Chondrocyte (in vitro differentiated cells): Measurements from ENCODE around the gene FBXO33. TPM values are rescaled to one million over a fixed set of nuclear protein-coding genes. Genes with fewer than 3 reads are reported as not detected.

Source experiments
- DNase-seq: peaks from one replicate; pipeline ENCODE4 v3.0.0; 2021; ENCODE audit warnings: mixed read lengths, low spot score
- H3K27ac Mint-ChIP-seq: one replicate; pipeline ENCODE4 v1.8.0; 2021; ENCODE audit warnings: mild to moderate bottlenecking, moderate library complexity, mixed read lengths; ENCODE audit not compliant: unreplicated experiment
- H3K27me3 Mint-ChIP-seq: 2 replicates; pipeline ENCODE4 v1.8.0; 2021; ENCODE audit warnings: low read depth, mixed read lengths
- H3K36me3 Mint-ChIP-seq: 2 replicates; pipeline ENCODE4 v1.8.0; 2021; ENCODE audit warnings: low read depth, mixed read lengths
- H3K4me1 Mint-ChIP-seq: 2 replicates; pipeline ENCODE4 v1.8.0; 2021; ENCODE audit warnings: low read depth, mild to moderate bottlenecking, mixed read lengths
- H3K4me3 Mint-ChIP-seq: one replicate; pipeline ENCODE4 v1.8.0; 2021; ENCODE audit warnings: mild to moderate bottlenecking, moderate library complexity, mixed read lengths; ENCODE audit not compliant: unreplicated experiment
- H3K9me3 Mint-ChIP-seq: 2 replicates; pipeline ENCODE4 v1.8.0; 2021; ENCODE audit warnings: low read depth, mixed read lengths
- total RNA-seq: library from RNA; stranded (reverse); gene quantifications from 3 replicates; pipeline ENCODE4 v1.2.1, GENCODE V29; 2021
- TF ChIP-seq, protein P1 (sequence below): fragments of 200-600 bp; sonication (generic); IDR thresholded peaks from 2 replicates; pipeline ENCODE4 v1.5.0; 2021; ENCODE audit warnings: antibody characterized with exemption, mild to moderate bottlenecking, moderate library complexity

Gene FBXO33
- total RNA-seq, 1 donor from 2014 or later, result 9.2 TPM

DNA sequence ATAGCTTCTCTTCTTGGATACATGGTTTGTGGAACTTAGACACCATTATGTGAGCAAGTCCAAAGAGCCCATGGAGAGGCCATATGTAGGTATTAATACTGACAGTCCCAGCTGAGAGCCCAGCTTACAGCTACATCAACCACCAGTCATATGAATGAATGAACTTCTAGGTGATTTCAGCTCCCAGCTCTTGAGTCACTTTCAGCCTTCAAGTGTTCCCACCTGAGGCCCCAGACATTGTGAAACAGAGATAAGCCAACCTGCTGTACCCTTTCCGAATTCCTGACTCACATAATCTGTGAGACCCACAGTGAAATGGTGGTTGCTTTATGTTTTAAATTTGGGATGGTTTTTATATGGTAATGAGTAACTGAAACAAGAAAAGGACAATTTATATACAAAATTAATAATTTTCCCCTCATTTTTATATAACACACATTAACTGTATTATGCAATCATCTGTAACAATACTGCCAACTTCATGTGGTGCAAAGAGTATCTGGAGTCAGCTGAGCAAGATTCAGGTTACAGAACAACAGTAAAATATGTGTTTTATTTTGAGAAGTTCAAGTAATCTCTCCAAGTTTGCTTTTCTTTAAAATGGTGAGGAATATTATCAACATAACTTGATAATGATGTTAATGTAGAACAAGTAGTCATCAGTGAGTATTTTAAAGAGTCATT is 27.7 kb upstream of the FBXO33 start:
- Mint-ChIP-seq H3K27ac (no peak overlapping the region), H3K27me3 (peaks cover 24% of the 10 kb centered on the region), H3K36me3 (no peaks in the 10 kb centered on the region), H3K9me3 (no peaks in the 10 kb centered on the region), H3K4me3 (no peak overlapping the region), H3K4me1 (peaks cover 10% of the 10 kb centered on the region)
- TF ChIP-seq, protein P1, sequence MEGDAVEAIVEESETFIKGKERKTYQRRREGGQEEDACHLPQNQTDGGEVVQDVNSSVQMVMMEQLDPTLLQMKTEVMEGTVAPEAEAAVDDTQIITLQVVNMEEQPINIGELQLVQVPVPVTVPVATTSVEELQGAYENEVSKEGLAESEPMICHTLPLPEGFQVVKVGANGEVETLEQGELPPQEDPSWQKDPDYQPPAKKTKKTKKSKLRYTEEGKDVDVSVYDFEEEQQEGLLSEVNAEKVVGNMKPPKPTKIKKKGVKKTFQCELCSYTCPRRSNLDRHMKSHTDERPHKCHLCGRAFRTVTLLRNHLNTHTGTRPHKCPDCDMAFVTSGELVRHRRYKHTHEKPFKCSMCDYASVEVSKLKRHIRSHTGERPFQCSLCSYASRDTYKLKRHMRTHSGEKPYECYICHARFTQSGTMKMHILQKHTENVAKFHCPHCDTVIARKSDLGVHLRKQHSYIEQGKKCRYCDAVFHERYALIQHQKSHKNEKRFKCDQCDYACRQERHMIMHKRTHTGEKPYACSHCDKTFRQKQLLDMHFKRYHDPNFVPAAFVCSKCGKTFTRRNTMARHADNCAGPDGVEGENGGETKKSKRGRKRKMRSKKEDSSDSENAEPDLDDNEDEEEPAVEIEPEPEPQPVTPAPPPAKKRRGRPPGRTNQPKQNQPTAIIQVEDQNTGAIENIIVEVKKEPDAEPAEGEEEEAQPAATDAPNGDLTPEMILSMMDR, result no peak
- DNase-seq, result no peak

DNA sequence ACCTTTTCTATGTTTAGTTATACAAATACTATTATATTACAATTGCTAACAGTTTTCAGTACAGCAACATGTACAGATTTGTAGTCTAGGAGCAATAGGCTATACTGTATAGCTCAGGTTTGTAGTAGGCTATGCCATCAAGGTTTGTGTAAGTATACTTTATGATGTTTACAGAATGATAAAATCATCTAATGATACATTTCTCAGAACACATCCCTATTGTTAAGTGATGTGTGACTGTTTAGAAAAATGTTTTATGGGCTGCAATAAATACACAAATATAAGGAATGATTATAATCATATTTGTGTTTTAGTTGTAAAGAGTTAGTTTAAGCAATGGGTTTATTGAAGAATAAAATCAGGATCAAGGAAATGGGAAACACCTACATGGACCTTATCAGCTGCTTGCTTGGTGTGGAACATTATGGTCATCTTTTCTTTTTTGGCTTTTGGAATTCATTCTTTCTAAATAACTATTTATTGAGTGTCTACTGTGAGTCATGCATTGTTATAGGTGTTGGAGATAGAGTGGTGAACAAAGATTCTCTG is 24.5 kb upstream of the FBXO33 start:
- H3K27me3 Mint-ChIP-seq, result peaks cover 5% of the 10 kb centered on the region
- no peaks in the 10 kb centered on the region for H3K36me3 Mint-ChIP-seq
- H3K4me1 Mint-ChIP-seq, result peaks cover 10% of the 10 kb centered on the region
- no peak for DNase-seq
- TF ChIP-seq, protein P1, result no peak
- no peaks in the 10 kb centered on the region for H3K9me3 Mint-ChIP-seq
- no peak overlapping the region for H3K4me3 Mint-ChIP-seq
- H3K27ac Mint-ChIP-seq, result no peak overlapping the region

DNA sequence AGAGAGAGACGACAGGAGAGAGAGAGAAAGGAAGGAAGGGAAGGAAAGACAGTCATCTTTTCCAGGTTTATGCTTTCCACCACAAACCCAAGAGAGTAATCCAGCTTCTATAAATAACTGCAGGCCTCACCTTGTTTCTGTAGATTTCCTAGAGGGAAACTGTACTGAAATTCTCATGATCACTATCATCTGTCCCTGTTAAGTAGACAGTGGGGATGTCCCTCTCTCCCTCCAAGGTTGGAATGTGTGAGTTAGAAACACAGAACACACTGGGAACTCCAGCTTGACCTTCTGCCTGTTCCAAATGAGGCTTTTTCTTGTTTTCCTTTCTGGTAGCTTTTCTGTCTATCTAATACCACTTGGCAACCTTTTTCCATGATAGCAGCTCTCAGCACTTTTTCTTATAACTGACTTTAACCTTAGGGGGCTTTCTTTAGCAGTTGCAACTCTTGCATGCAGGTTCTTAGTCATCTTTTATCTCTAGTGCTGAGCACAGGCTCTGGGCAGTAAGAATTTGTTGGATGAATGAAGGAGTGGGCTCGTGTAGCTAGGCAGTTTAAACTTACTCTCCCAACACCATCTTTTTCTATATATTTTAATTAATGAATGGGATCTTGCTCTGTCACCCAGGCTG is 22.8 kb upstream of the FBXO33 start:
- H3K36me3 Mint-ChIP-seq, result no peaks in the 10 kb centered on the region
- TF ChIP-seq, protein P1, result no peak
- H3K27me3 Mint-ChIP-seq, result peaks cover 9% of the 10 kb centered on the region
- no peak overlapping the region for H3K27ac Mint-ChIP-seq
- H3K4me1 Mint-ChIP-seq, result peaks cover 4% of the 10 kb centered on the region
- no peak for DNase-seq
- no peaks in the 10 kb centered on the region for H3K9me3 Mint-ChIP-seq
- H3K4me3 Mint-ChIP-seq, result no peak overlapping the region

DNA sequence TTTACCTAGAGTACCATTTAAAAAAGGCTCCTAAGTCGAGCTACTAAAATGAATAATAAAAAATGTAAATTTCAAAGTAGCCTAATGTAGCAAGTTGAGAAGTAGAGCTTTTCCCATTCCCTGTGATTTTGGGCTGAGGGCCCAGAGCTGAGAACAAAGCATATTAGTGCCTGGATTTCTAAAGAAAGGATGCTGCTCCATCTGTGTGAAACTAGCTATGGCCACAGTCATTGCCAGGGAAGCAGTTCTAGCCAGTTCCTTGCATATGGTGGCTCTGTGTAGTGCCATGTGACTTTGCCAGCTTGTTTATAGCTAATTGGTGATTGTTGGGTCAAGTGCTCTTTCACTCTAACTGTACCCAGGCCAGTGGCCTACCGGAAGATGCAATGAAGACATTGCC is 20.4 kb upstream of the FBXO33 start:
- TF ChIP-seq, protein P1, result no peak
- H3K4me3 Mint-ChIP-seq, result no peak overlapping the region
- peaks cover 9% of the 10 kb centered on the region for H3K27me3 Mint-ChIP-seq
- peaks cover 2% of the 10 kb centered on the region for H3K4me1 Mint-ChIP-seq
- no peaks in the 10 kb centered on the region for H3K36me3 Mint-ChIP-seq
- H3K9me3 Mint-ChIP-seq, result no peaks in the 10 kb centered on the region
- H3K27ac Mint-ChIP-seq, result no peak overlapping the region
- DNase-seq, result no peak

DNA sequence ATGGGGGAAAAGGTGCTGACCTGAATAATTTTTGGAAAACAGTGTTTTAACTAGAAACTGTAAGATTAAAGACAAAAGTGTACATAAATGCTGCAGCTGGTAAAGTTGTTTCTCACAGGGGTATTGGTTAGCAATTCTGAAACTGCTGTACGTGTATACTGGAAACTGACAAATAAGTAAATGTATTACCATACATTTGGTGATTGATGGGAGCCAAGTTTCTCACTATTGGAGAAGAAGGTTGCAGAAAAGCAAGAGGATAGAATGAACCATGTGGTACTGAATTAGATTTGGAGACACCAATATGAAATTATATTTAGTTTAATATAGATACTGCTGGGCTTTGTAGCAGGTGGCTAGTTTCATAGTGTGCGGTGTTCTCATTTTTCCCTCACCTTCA is 19.6 kb upstream of the FBXO33 start:
- Mint-ChIP-seq H3K36me3 (no peaks in the 10 kb centered on the region), H3K27me3 (peaks cover 15% of the 10 kb centered on the region), H3K27ac (no peak overlapping the region), H3K4me3 (no peak overlapping the region), H3K4me1 (peaks cover 2% of the 10 kb centered on the region), H3K9me3 (no peaks in the 10 kb centered on the region)
- TF ChIP-seq, protein P1, result no peak
- DNase-seq, result no peak
